ENCODE data around the gene FARP2. TPM values are rescaled to one million over a fixed set of nuclear protein-coding genes. Genes with fewer than 3 reads are reported as not detected.

The FARP2 gene
- total and polyA plus RNA-seq, 2 experiments from 2014 or later = 16.0 to 22.6 TPM

- TF ChIP-seq REST (IDR thresholded peaks at IDR 0.05; ENCODE audit: unreplicated experiment) (no peak), ZNF331 (CRISPR knock-in tag; IDR thresholded peaks at IDR 0.05; ENCODE audit: low read depth) (no peak)
- TF ChIP-seq, protein P1, sequence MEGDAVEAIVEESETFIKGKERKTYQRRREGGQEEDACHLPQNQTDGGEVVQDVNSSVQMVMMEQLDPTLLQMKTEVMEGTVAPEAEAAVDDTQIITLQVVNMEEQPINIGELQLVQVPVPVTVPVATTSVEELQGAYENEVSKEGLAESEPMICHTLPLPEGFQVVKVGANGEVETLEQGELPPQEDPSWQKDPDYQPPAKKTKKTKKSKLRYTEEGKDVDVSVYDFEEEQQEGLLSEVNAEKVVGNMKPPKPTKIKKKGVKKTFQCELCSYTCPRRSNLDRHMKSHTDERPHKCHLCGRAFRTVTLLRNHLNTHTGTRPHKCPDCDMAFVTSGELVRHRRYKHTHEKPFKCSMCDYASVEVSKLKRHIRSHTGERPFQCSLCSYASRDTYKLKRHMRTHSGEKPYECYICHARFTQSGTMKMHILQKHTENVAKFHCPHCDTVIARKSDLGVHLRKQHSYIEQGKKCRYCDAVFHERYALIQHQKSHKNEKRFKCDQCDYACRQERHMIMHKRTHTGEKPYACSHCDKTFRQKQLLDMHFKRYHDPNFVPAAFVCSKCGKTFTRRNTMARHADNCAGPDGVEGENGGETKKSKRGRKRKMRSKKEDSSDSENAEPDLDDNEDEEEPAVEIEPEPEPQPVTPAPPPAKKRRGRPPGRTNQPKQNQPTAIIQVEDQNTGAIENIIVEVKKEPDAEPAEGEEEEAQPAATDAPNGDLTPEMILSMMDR (conservative IDR thresholded peaks at IDR 0.05; ENCODE audit: low read depth in 2 of 2) = no peak
Observed at GRCh38 chr2:241508240-241509154, 152.4 kb downstream of the FARP2 start, which contains the start of gene STK25 (continued).

DNA sequence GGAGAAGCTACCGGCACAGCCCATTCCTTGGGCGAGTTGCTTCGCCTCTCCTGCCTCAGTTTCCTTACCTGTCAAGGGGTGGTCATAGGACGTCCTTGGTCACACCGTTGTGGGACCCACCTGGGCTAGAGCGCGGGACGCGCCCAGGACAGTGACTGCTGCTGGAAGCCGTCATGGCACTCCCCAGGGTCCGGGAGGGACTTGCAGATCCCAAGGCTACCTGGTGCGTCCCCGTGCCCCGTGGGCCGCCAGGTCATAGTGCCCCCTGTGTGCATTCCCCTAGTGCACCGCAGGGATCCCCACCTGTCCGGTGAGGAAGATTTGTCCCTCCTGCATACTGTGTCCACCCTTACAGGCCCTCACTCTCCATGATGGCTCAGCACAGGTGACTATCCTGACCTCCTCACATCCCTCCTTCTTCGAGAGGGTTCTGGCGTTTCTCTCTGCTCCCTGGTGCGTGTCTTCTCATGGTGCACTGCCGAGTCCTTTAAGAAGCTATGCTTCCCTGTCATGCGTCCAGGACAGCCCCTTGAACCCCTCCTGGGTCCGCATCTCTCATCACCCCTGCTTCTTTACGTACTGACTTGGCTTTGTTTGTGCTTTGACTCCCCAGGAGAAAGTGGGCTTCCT lies 153.2 kb downstream of the FARP2 start:
- H3K27ac Mint-ChIP-seq = no peak overlapping the region
- Histone ChIP-seq H3K4me3 (peak overlapping the region; percentile 94), H3K4me2 (peak overlapping the region; percentile 93), H3K27me3 (ENCODE audit: insufficient read depth) (peaks cover 8% of the 10 kb centered on the region; the same call in 1 of the 2 replicates), H4K20me1 (replicated peaks; ENCODE audit: insufficient read depth) (peaks cover 22% of the 10 kb centered on the region; the same call in 1 of the 2 replicates), H3K4me1 (ENCODE audit: insufficient read depth) (peaks cover 16% of the 10 kb centered on the region), H3K79me2 (replicated peaks; ENCODE audit: insufficient read depth) (peaks cover 34% of the 10 kb centered on the region), H3K9me2 (ENCODE audit: insufficient read depth) (no peaks in the 10 kb centered on the region), H3F3A (replicated peaks; ENCODE audit: low read depth) (0 out of 2 replicates have a peak, but pooled peaks cover 4% of the 10 kb centered on the region), H3K27ac (ENCODE audit: low read depth) (no peak overlapping the region), H2AFZ (peak overlapping the region; percentile 97), H3K36me3 (ENCODE audit: insufficient read depth) (no peaks in the 10 kb centered on the region)
- H3K27me3 Mint-ChIP-seq (ENCODE audit: insufficient read depth, low read depth, poor library complexity) = peaks cover 24% of the 10 kb centered on the region
- peak; percentile 18 for ATAC-seq
- peaks cover 21% of the 10 kb centered on the region for H3K36me3 Mint-ChIP-seq (ENCODE audit: low read depth)
- peak; percentile 40 for DNase-seq (ENCODE audit: low spot score)
- H3K4me1 Mint-ChIP-seq = peaks cover 16% of the 10 kb centered on the region
- peak overlapping the region; percentile 76 for H3K4me3 Mint-ChIP-seq
- H3K9me3 Mint-ChIP-seq = no peaks in the 10 kb centered on the region; the same call in 2 of the 3 replicates
- TF ChIP-seq, protein P2, sequence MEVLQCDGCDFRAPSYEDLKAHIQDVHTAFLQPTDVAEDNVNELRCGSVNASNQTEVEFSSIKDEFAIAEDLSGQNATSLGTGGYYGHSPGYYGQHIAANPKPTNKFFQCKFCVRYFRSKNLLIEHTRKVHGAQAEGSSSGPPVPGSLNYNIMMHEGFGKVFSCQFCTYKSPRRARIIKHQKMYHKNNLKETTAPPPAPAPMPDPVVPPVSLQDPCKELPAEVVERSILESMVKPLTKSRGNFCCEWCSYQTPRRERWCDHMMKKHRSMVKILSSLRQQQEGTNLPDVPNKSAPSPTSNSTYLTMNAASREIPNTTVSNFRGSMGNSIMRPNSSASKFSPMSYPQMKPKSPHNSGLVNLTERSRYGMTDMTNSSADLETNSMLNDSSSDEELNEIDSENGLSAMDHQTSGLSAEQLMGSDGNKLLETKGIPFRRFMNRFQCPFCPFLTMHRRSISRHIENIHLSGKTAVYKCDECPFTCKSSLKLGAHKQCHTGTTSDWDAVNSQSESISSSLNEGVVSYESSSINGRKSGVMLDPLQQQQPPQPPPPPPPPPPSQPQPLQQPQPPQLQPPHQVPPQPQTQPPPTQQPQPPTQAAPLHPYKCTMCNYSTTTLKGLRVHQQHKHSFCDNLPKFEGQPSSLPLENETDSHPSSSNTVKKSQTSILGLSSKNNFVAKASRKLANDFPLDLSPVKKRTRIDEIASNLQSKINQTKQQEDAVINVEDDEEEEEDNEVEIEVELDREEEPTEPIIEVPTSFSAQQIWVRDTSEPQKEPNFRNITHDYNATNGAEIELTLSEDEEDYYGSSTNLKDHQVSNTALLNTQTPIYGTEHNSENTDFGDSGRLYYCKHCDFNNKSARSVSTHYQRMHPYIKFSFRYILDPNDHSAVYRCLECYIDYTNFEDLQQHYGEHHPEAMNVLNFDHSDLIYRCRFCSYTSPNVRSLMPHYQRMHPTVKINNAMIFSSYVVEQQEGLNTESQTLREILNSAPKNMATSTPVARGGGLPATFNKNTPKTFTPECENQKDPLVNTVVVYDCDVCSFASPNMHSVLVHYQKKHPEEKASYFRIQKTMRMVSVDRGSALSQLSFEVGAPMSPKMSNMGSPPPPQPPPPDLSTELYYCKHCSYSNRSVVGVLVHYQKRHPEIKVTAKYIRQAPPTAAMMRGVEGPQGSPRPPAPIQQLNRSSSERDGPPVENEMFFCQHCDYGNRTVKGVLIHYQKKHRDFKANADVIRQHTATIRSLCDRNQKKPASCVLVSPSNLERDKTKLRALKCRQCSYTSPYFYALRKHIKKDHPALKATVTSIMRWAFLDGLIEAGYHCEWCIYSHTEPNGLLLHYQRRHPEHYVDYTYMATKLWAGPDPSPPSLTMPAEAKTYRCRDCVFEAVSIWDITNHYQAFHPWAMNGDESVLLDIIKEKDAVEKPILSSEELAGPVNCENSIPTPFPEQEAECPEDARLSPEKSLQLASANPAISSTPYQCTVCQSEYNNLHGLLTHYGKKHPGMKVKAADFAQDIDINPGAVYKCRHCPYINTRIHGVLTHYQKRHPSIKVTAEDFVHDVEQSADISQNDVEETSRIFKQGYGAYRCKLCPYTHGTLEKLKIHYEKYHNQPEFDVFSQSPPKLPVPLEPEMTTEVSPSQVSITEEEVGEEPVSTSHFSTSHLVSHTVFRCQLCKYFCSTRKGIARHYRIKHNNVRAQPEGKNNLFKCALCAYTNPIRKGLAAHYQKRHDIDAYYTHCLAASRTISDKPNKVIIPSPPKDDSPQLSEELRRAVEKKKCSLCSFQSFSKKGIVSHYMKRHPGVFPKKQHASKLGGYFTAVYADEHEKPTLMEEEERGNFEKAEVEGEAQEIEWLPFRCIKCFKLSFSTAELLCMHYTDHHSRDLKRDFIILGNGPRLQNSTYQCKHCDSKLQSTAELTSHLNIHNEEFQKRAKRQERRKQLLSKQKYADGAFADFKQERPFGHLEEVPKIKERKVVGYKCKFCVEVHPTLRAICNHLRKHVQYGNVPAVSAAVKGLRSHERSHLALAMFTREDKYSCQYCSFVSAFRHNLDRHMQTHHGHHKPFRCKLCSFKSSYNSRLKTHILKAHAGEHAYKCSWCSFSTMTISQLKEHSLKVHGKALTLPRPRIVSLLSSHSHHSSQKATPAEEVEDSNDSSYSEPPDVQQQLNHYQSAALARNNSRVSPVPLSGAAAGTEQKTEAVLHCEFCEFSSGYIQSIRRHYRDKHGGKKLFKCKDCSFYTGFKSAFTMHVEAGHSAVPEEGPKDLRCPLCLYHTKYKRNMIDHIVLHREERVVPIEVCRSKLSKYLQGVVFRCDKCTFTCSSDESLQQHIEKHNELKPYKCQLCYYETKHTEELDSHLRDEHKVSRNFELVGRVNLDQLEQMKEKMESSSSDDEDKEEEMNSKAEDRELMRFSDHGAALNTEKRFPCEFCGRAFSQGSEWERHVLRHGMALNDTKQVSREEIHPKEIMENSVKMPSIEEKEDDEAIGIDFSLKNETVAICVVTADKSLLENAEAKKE (CRISPR knock-in tag; IDR thresholded peaks at IDR 0.05) = no peak
- no peak for TF ChIP-seq REST (IDR thresholded peaks at IDR 0.05; ENCODE audit: unreplicated experiment)

Data from GM23338 (cell line).